ENCODE measurements around the gene ROR1. TPM values are rescaled to one million over a fixed set of nuclear protein-coding genes. Genes with fewer than 3 reads are reported as not detected.
"Not testable (repeated sequence)": the region's sequence is repeated elsewhere in the genome, so short reads cannot be mapped to it uniquely, and the experiment has no call there.

ROR1 gene
- total and polyA plus RNA-seq, 2 of the 4 experiments (the other 2 are of a cell fraction): 4.4 to 10.0 TPM

DNA sequence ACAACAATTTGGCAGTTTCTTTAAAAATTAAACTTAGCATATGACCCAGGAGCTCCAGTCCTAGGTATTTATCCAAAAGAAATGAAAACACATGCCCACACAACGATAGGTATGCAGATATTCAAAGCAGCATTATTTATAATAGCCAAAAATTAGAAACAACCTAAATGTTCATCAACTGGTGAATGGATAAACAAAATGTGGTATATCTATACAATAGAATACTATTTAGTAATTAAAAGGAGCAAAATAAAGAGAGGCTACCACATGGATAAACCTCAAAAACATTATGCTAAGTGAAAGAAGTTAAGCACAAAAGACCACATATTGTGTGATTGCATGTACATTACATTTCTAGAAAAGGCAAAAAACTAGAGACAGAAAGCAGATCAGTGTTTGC is 51.3 kb downstream of the ROR1 start:
- Histone ChIP-seq H3K9me3 (ENCODE audit: control insufficient read depth, insufficient read depth, low read length) (no peaks in the 10 kb centered on the region), H3K56ac (ENCODE audit: extremely low read depth, insufficient read depth, low read length) (no peak overlapping the region), H3K18ac (ENCODE audit: low read depth, low read length) (no peak overlapping the region), H4K20me1 (ENCODE audit: insufficient read depth, low read length) (peaks cover 7% of the 10 kb centered on the region; the same call in 1 of the 2 replicates), H2BK5ac (ENCODE audit: low read depth, low read length, poor library complexity, severe bottlenecking) (no peak overlapping the region), H3K36me3 (ENCODE audit: control insufficient read depth, insufficient read depth, low read length) (no peaks in the 10 kb centered on the region), H2AFZ (replicated peaks; ENCODE audit: low read length, poor library complexity) (no peak overlapping the region), H3K4me1 (ENCODE audit: control insufficient read depth, insufficient read depth, low read length) (peaks cover 16% of the 10 kb centered on the region; the same call in 1 of the 2 replicates), H4K5ac (ENCODE audit: low read depth, low read length) (no peak overlapping the region), H3K9me1 (ENCODE audit: insufficient read depth, low read length) (peaks cover 3% of the 10 kb centered on the region; the same call in 1 of the 2 replicates), H3K27me3 (ENCODE audit: control insufficient read depth, insufficient read depth, low read length) (no peaks in the 10 kb centered on the region), H3K27ac (ENCODE audit: insufficient read depth, low read length) (no peak overlapping the region), H2AK9ac (replicated peaks; ENCODE audit: low read depth, low read length, poor library complexity) (no peak overlapping the region), H2AK5ac (ENCODE audit: low read depth, low read length) (no peak overlapping the region), H2BK20ac (ENCODE audit: low read depth, low read length) (no peak overlapping the region), H4K91ac (ENCODE audit: insufficient read depth, low read depth, low read length) (no peak overlapping the region), H3K4ac (ENCODE audit: low read depth, low read length) (no peak overlapping the region), H3K79me1 (ENCODE audit: low read depth in 1 of 2, low read length in 2 of 2) (peaks cover 11 to 13% of the 10 kb centered on the region in 2 experiments; a peak in 3 of 4 replicates), H3K9ac (ENCODE audit: low read depth, low read length) (no peak overlapping the region), H2BK120ac (ENCODE audit: low read depth, low read length) (no peak overlapping the region), H2BK15ac (ENCODE audit: low read depth, low read length) (no peak overlapping the region), H3K23ac (ENCODE audit: low read depth, low read length) (no peak overlapping the region), H4K8ac (ENCODE audit: low read depth in 2 of 2, low read length in 2 of 2) (no peak overlapping the region), H3K4me2 (ENCODE audit: low read depth, low read length) (no peak overlapping the region), H3K4me3 (ENCODE audit: insufficient read depth, low read depth, low read length) (no peak overlapping the region), H3K14ac (replicated peaks; ENCODE audit: low read depth, low read length) (no peak overlapping the region)
- in situ Hi-C loops (cut with MboI; ENCODE audit: low sequenced_read_pairs): loop anchor here (10.0 kb wide), 1 partner anchor 60 kb away; no protein-coding TSS in a partner anchor
- CTCF ChIA-PET: no interaction called here
- TF ChIP-seq CHD1 (IDR thresholded peaks at IDR 0.05; ENCODE audit: low read depth, low read length): no peak
- TF ChIP-seq, protein P1, sequence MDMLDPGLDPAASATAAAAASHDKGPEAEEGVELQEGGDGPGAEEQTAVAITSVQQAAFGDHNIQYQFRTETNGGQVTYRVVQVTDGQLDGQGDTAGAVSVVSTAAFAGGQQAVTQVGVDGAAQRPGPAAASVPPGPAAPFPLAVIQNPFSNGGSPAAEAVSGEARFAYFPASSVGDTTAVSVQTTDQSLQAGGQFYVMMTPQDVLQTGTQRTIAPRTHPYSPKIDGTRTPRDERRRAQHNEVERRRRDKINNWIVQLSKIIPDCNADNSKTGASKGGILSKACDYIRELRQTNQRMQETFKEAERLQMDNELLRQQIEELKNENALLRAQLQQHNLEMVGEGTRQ (IDR thresholded peaks at IDR 0.05; ENCODE audit: low read depth, low read length): no peak
- TF ChIP-seq MAFK (IDR thresholded peaks at IDR 0.05; ENCODE audit: low read depth, low read length): no peak
- no peak for TF ChIP-seq NFE2L2 (IDR thresholded peaks at IDR 0.05; ENCODE audit: low read depth, low read length)
- dilution Hi-C loops (cut with HindIII; ENCODE audit: low sequenced_read_pairs, unreplicated experiment): no loop called here
- intact Hi-C loops (cut with micrococcal nuclease): no loop called here
- POLR2A ChIA-PET (ENCODE audit: unreplicated experiment): no interaction called here
- no TSS peak for BruUV-seq (replicated peaks)
- ATAC-seq (ENCODE audit: low read depth) (no peak), DNase-seq (no peak)
- WGBS, 2 experiments (ENCODE audit: extremely low coverage in 2 of 2, insufficient read length in 1 of 2): no CpG with 5 or more reads among the region's 1 CpG

GRCh38 chr1:63826246-63826861 is 52.5 kb downstream of the ROR1 start:
- H3K4ac ChIP-seq (ENCODE audit: low read depth, low read length); POLR2A ChIA-PET (ENCODE audit: unreplicated experiment); H4K8ac ChIP-seq (ENCODE audit: low read depth in 2 of 2, low read length in 2 of 2); H2AK5ac ChIP-seq (ENCODE audit: low read depth, low read length); BruUV-seq (replicated peaks); H2BK20ac ChIP-seq (ENCODE audit: low read depth, low read length); dilution Hi-C loops (cut with HindIII; ENCODE audit: low sequenced_read_pairs, unreplicated experiment); H3K18ac ChIP-seq (ENCODE audit: low read depth, low read length); H3K14ac ChIP-seq (replicated peaks; ENCODE audit: low read depth, low read length); intact Hi-C loops (cut with micrococcal nuclease); H4K20me1 ChIP-seq (ENCODE audit: insufficient read depth, low read length); H2AK9ac ChIP-seq (replicated peaks; ENCODE audit: low read depth, low read length, poor library complexity); H3K23ac ChIP-seq (ENCODE audit: low read depth, low read length); H2AFZ ChIP-seq (replicated peaks; ENCODE audit: low read length, poor library complexity); H4K5ac ChIP-seq (ENCODE audit: low read depth, low read length); H2BK15ac ChIP-seq (ENCODE audit: low read depth, low read length); H2BK5ac ChIP-seq (ENCODE audit: low read depth, low read length, poor library complexity, severe bottlenecking); H3K27ac ChIP-seq (ENCODE audit: insufficient read depth, low read length); H3K36me3 ChIP-seq (ENCODE audit: control insufficient read depth, insufficient read depth, low read length); H4K91ac ChIP-seq (ENCODE audit: insufficient read depth, low read depth, low read length); H3K4me3 ChIP-seq (ENCODE audit: insufficient read depth, low read depth, low read length); ATAC-seq (ENCODE audit: low read depth); H3K9me3 ChIP-seq (ENCODE audit: control insufficient read depth, insufficient read depth, low read length); H3K79me1 ChIP-seq (ENCODE audit: low read depth in 1 of 2, low read length in 2 of 2); H3K4me2 ChIP-seq (ENCODE audit: low read depth, low read length); H3K9ac ChIP-seq (ENCODE audit: low read depth, low read length); H3K56ac ChIP-seq (ENCODE audit: extremely low read depth, insufficient read depth, low read length); CTCF ChIA-PET; H3K27me3 ChIP-seq (ENCODE audit: control insufficient read depth, insufficient read depth, low read length); H3K9me1 ChIP-seq (ENCODE audit: insufficient read depth, low read length); H2BK120ac ChIP-seq (ENCODE audit: low read depth, low read length): not testable (repeated sequence)
- DNase-seq: peak; percentile 56
- H3K4me1 ChIP-seq (ENCODE audit: control insufficient read depth, insufficient read depth, low read length): peaks cover 12% of the 10 kb centered on the region; the same call in 1 of the 2 replicates
- in situ Hi-C loops (cut with MboI; ENCODE audit: low sequenced_read_pairs): loop anchor here (10.0 kb wide), 1 partner anchor 58 kb away; no protein-coding TSS in a partner anchor
